ENCODE results near the gene LDLR.

DNA sequence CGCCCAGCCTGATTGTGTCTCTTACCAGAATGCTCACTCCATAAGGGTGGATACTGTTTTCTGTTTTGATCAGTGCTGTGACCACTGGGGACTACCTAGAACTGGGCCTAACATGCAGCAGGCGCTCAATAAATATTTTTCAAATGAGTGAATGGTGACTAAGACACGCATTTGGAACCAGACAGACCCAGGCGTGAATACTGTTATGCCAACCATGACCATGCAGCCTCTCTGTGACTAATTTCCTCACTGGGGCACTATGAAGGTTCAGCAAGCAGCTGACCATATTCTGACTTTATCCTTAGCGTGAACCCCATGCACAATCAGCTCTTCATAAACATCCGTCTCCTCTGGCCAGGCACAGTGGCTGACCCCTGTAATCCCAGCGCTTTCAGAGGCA, 79.3 kb downstream of the LDLR start:
- TF ChIP-seq CTCF (IDR thresholded peaks at IDR 0.05) (no peak), POLR2A (IDR thresholded peaks at IDR 0.05) (no peak)
